CD8-positive, alpha-beta memory T cell (primary cell): Measurements from ENCODE around the gene DOCK3. TPM values are rescaled to one million over a fixed set of nuclear protein-coding genes. Genes with fewer than 3 reads are reported as not detected.
"Not testable (repeated sequence)": the region's sequence is repeated elsewhere in the genome, so short reads cannot be mapped to it uniquely, and the experiment has no call there.

ENCODE experiments used
- CTCF ChIA-PET: fragments of 350-600 bp; sonication (Branson Sonifier 250); formaldehyde crosslinking; loops from one replicate; lab custom pipeline; 2021; ENCODE audit warnings: antibody characterized with exemption; lab: Charles Lee
- POLR2A ChIA-PET: fragments of 350-600 bp; sonication (Branson Sonifier 250); formaldehyde crosslinking; loops from one replicate; lab custom pipeline; 2021; ENCODE audit warnings: antibody characterized with exemption; lab: Charles Lee
- DNase-seq, 5 donors: peaks; one replicate each; pipeline versions ENCODE4 v3.0.0 to v3.0.0-alpha.2; 2020 to 2022; ENCODE audit warnings: mixed read lengths in 1 of 5
- H3K27ac ChIP-seq: one replicate; pipeline ENCODE4 v1.7.0; 2013; ENCODE audit warnings: low read depth, mild to moderate bottlenecking, low read length, moderate library complexity
- H3K27me3 ChIP-seq: 2 replicates; pipeline ENCODE4 v1.7.0; 2013; ENCODE audit warnings: low read length, mild to moderate bottlenecking; ENCODE audit not compliant: insufficient read depth, poor library complexity, severe bottlenecking
- H3K36me3 ChIP-seq: 2 replicates; pipeline ENCODE4 v1.7.0; 2013; ENCODE audit warnings: mild to moderate bottlenecking, low read length, moderate library complexity; ENCODE audit not compliant: insufficient read depth
- H3K4me1 ChIP-seq: 2 replicates; pipeline ENCODE4 v1.7.0; 2013; ENCODE audit warnings: mild to moderate bottlenecking, low read length, moderate library complexity; ENCODE audit not compliant: insufficient read depth
- H3K4me3 ChIP-seq: 2 replicates; pipeline ENCODE4 v1.7.0; 2013; ENCODE audit warnings: mild to moderate bottlenecking, low read length
- H3K9me3 ChIP-seq: 2 replicates; pipeline ENCODE4 v1.7.0; 2013; ENCODE audit warnings: mild to moderate bottlenecking, low read length
- H3K27ac Mint-ChIP-seq, 8 donors: one replicate each; pipeline ENCODE4 v1.8.0; 2020 to 2021; ENCODE audit warnings: mixed read lengths in 8 of 8, mild to moderate bottlenecking in 6 of 8, inconsistent platforms in 3 of 8, moderate library complexity in 3 of 8
- H3K27me3 Mint-ChIP-seq, 2 donors: one replicate each; pipeline ENCODE4 v1.8.0; 2020 to 2021; ENCODE audit warnings: mixed read lengths in 2 of 2, mild to moderate bottlenecking in 1 of 2, moderate library complexity in 1 of 2
- H3K36me3 Mint-ChIP-seq, 3 donors: one replicate each; pipeline ENCODE4 v1.8.0; 2020 to 2021; ENCODE audit warnings: mixed read lengths in 3 of 3, inconsistent platforms in 1 of 3, mild to moderate bottlenecking in 1 of 3
- H3K4me1 Mint-ChIP-seq, 3 donors: one replicate each; pipeline ENCODE4 v1.8.0; 2020 to 2021; ENCODE audit warnings: mixed read lengths in 3 of 3, inconsistent platforms in 1 of 3, mild to moderate bottlenecking in 1 of 3
- H3K4me3 Mint-ChIP-seq, 7 donors: one replicate each; pipeline ENCODE4 v1.8.0; 2020 to 2021; ENCODE audit warnings: mixed read lengths in 7 of 7, mild to moderate bottlenecking in 6 of 7, moderate library complexity in 4 of 7, inconsistent platforms in 2 of 7
- H3K9me3 Mint-ChIP-seq, 5 donors: one replicate each; pipeline ENCODE4 v1.8.0; 2020 to 2022; ENCODE audit warnings: mixed read lengths in 5 of 5, mild to moderate bottlenecking in 3 of 5, moderate library complexity in 2 of 5, inconsistent platforms in 1 of 5
- polyA plus RNA-seq: library from polyadenylated mRNA; unstranded; fragments of 300-500 nt; fragmentation: Illumina TruSeq; gene quantifications from one replicate; pipeline ENCODE4 v1.2.3, GENCODE V29; 2021
- total RNA-seq, 2 experiments: library from RNA; stranded (reverse); gene quantifications; one replicate each; pipeline ENCODE4 v1.2.3, GENCODE V29; 2021

The DOCK3 gene
- total and polyA plus RNA-seq, 3 experiments from 2014 or later = 0.16 to 2.1 (median 2.0) TPM

GRCh38 chr3:50687916-50688315, 13.2 kb downstream of the DOCK3 start:
- H3K4me3 ChIP-seq = no peak overlapping the region
- H3K27me3 Mint-ChIP-seq = peaks cover 0 to 29% of the 10 kb centered on the region in 2 donors
- H3K4me1 Mint-ChIP-seq = peaks cover 0 to 8% (median 8%) of the 10 kb centered on the region in 3 donors
- H3K27ac Mint-ChIP-seq = peak overlapping the region in 1 of 8 donors; percentile 36
- no peaks in the 10 kb centered on the region for H3K36me3 Mint-ChIP-seq
- H3K9me3 Mint-ChIP-seq = no peaks in the 10 kb centered on the region
- H3K27ac ChIP-seq = no peak overlapping the region
- no peak for DNase-seq
- H3K27me3 ChIP-seq = no peaks in the 10 kb centered on the region
- H3K4me3 Mint-ChIP-seq = no peak overlapping the region
- CTCF ChIA-PET = no interaction called here
- no peaks in the 10 kb centered on the region for H3K9me3 ChIP-seq
- H3K36me3 ChIP-seq = no peaks in the 10 kb centered on the region
- H3K4me1 ChIP-seq = no peaks in the 10 kb centered on the region
- POLR2A ChIA-PET = interaction anchor here (1.1 kb wide), 1 partner anchor 15 kb away, joined by 3 read pairs; no protein-coding TSS in a partner anchor

- CTCF ChIA-PET, H3K4me3 Mint-ChIP-seq, H3K36me3 ChIP-seq, H3K36me3 Mint-ChIP-seq, DNase-seq, H3K9me3 Mint-ChIP-seq, H3K27ac Mint-ChIP-seq, H3K27ac ChIP-seq, H3K4me3 ChIP-seq, H3K4me1 Mint-ChIP-seq, H3K27me3 ChIP-seq, H3K4me1 ChIP-seq, POLR2A ChIA-PET, H3K9me3 ChIP-seq: not testable (repeated sequence)
- peaks cover 0 to 25% of the 10 kb centered on the region in 2 donors for H3K27me3 Mint-ChIP-seq
These were observed 13.9 kb downstream of the DOCK3 start for GRCh38 chr3:50688602-50689001.

- H3K27me3 Mint-ChIP-seq = peaks cover 0 to 17% of the 10 kb centered on the region in 2 donors
- Histone ChIP-seq H3K27me3 (no peaks in the 10 kb centered on the region), H3K4me1 (no peaks in the 10 kb centered on the region), H3K9me3 (no peaks in the 10 kb centered on the region), H3K27ac (no peak overlapping the region), H3K4me3 (no peak overlapping the region), H3K36me3 (no peaks in the 10 kb centered on the region)
- ChIA-PET CTCF (no interaction called here), POLR2A (no interaction called here)
- no peak overlapping the region for H3K4me3 Mint-ChIP-seq
- no peak overlapping the region for H3K27ac Mint-ChIP-seq
- peaks cover 0 to 4% (median 0%) of the 10 kb centered on the region in 5 donors for H3K9me3 Mint-ChIP-seq
- H3K4me1 Mint-ChIP-seq = peaks cover 0 to 8% (median 8%) of the 10 kb centered on the region in 3 donors
- no peaks in the 10 kb centered on the region for H3K36me3 Mint-ChIP-seq
- DNase-seq = no peak
These were observed 14.8 kb downstream of the DOCK3 start for GRCh38 chr3:50689558-50689957.

- Histone ChIP-seq H3K36me3 (no peaks in the 10 kb centered on the region), H3K4me3 (no peak overlapping the region), H3K9me3 (no peaks in the 10 kb centered on the region), H3K27me3 (no peaks in the 10 kb centered on the region), H3K27ac (no peak overlapping the region), H3K4me1 (no peaks in the 10 kb centered on the region)
- H3K4me3 Mint-ChIP-seq = no peak overlapping the region
- no peak for DNase-seq
- no peak overlapping the region for H3K27ac Mint-ChIP-seq
- H3K4me1 Mint-ChIP-seq = no peaks in the 10 kb centered on the region
- CTCF ChIA-PET = no interaction called here
- peaks cover 0 to 11% (median 9%) of the 10 kb centered on the region in 5 donors for H3K9me3 Mint-ChIP-seq
- H3K36me3 Mint-ChIP-seq = peaks cover 0 to 13% (median 0%) of the 10 kb centered on the region in 3 donors
- H3K27me3 Mint-ChIP-seq = peaks cover 0 to 6% of the 10 kb centered on the region in 2 donors
- POLR2A ChIA-PET = no interaction called here
These were observed 20.3 kb downstream of the DOCK3 start for GRCh38 chr3:50695031-50695430.

GRCh38 chr3:50696276-50696675, 21.5 kb downstream of the DOCK3 start:
- H3K27me3 Mint-ChIP-seq = peaks cover 0 to 14% of the 10 kb centered on the region in 2 donors
- no peak overlapping the region for H3K4me3 Mint-ChIP-seq
- peaks cover 0 to 11% (median 9%) of the 10 kb centered on the region in 5 donors for H3K9me3 Mint-ChIP-seq
- no peaks in the 10 kb centered on the region for H3K4me1 Mint-ChIP-seq
- Histone ChIP-seq H3K9me3 (no peaks in the 10 kb centered on the region), H3K27me3 (no peaks in the 10 kb centered on the region), H3K36me3 (no peaks in the 10 kb centered on the region), H3K4me1 (no peaks in the 10 kb centered on the region), H3K4me3 (no peak overlapping the region), H3K27ac (no peak overlapping the region)
- H3K36me3 Mint-ChIP-seq = peaks cover 0 to 19% (median 0%) of the 10 kb centered on the region in 3 donors
- DNase-seq = no peak
- no peak overlapping the region for H3K27ac Mint-ChIP-seq
- CTCF ChIA-PET = no interaction called here
- POLR2A ChIA-PET = no interaction called here

GRCh38 chr3:50698269-50698668, 23.5 kb downstream of the DOCK3 start:
- peaks cover 0 to 24% (median 0%) of the 10 kb centered on the region in 3 donors for H3K36me3 Mint-ChIP-seq
- DNase-seq = no peak
- no peaks in the 10 kb centered on the region for H3K4me1 ChIP-seq
- no peak overlapping the region for H3K27ac ChIP-seq
- no peaks in the 10 kb centered on the region for H3K4me1 Mint-ChIP-seq
- H3K9me3 ChIP-seq = no peaks in the 10 kb centered on the region
- no peak overlapping the region for H3K4me3 Mint-ChIP-seq
- ChIA-PET POLR2A (no interaction called here), CTCF (no interaction called here)
- H3K27ac Mint-ChIP-seq = no peak overlapping the region
- no peak overlapping the region for H3K4me3 ChIP-seq
- H3K27me3 Mint-ChIP-seq = peaks cover 3 to 24% of the 10 kb centered on the region in 2 donors
- no peaks in the 10 kb centered on the region for H3K27me3 ChIP-seq
- no peaks in the 10 kb centered on the region for H3K36me3 ChIP-seq
- H3K9me3 Mint-ChIP-seq = peaks cover 0 to 13% (median 10%) of the 10 kb centered on the region in 5 donors

- Histone ChIP-seq H3K4me3 (no peak overlapping the region), H3K27me3 (no peaks in the 10 kb centered on the region), H3K4me1 (peaks cover 4% of the 10 kb centered on the region), H3K27ac (no peak overlapping the region), H3K36me3 (no peaks in the 10 kb centered on the region), H3K9me3 (no peaks in the 10 kb centered on the region)
- ChIA-PET CTCF (no interaction called here), POLR2A (no interaction called here)
- Mint-ChIP-seq H3K9me3 (peaks cover 0 to 6% (median 2%) of the 10 kb centered on the region in 5 donors), H3K27ac (no peak overlapping the region), H3K4me1 (peaks cover 4 to 9% (median 4%) of the 10 kb centered on the region in 3 donors), H3K27me3 (peaks cover 4 to 17% of the 10 kb centered on the region in 2 donors), H3K4me3 (no peak overlapping the region), H3K36me3 (peaks cover 0 to 17% (median 2%) of the 10 kb centered on the region in 3 donors)
- DNase-seq = peak in 1 of 5 donors; percentile 35
These were observed 33.9 kb downstream of the DOCK3 start for GRCh38 chr3:50708620-50709019.

GRCh38 chr3:50714946-50715345, 40.2 kb downstream of the DOCK3 start:
- H3K27me3 Mint-ChIP-seq = peaks cover 4 to 8% of the 10 kb centered on the region in 2 donors
- H3K4me1 ChIP-seq = no peaks in the 10 kb centered on the region
- CTCF ChIA-PET = no interaction called here
- no peaks in the 10 kb centered on the region for H3K27me3 ChIP-seq
- H3K27ac ChIP-seq = no peak overlapping the region
- H3K4me3 Mint-ChIP-seq = no peak overlapping the region
- no peaks in the 10 kb centered on the region for H3K36me3 ChIP-seq
- peak overlapping the region in 1 of 8 donors; percentile 11 for H3K27ac Mint-ChIP-seq
- DNase-seq = no peak
- no peak overlapping the region for H3K4me3 ChIP-seq
- H3K36me3 Mint-ChIP-seq = peaks cover 0 to 2% (median 0%) of the 10 kb centered on the region in 3 donors
- no peaks in the 10 kb centered on the region for H3K9me3 ChIP-seq
- no peaks in the 10 kb centered on the region for H3K4me1 Mint-ChIP-seq
- H3K9me3 Mint-ChIP-seq = no peaks in the 10 kb centered on the region
- POLR2A ChIA-PET = no interaction called here
